Uterus (tissue), 2 donors: ENCODE measurements around the gene PLK5.

Experiments
- CTCF ChIP-seq, 4 experiments: fragments of 200-600 bp in 2 of 4; fragments of 450-650 bp in 2 of 4; sonication (generic) in 2 of 4; IDR thresholded peaks; one replicate each; pipeline ENCODE4 v1.5.1; 2016 to 2019; ENCODE audit warnings: antibody characterized with exemption in 4 of 4, mild to moderate bottlenecking in 2 of 4, moderate library complexity in 1 of 4
- POLR2A ChIP-seq, 2 donors: fragments of 450-650 bp; IDR thresholded peaks; one replicate each; pipeline ENCODE4 v1.6.1; 2016; ENCODE audit warnings: antibody characterized with exemption in 2 of 2, mild to moderate bottlenecking in 1 of 2, moderate library complexity in 1 of 2

GRCh38 chr19:1518471-1518870, 5.4 kb upstream of the PLK5 start:
- no peak for TF ChIP-seq CTCF (IDR thresholded peaks at IDR 0.05)
- TF ChIP-seq POLR2A (IDR thresholded peaks at IDR 0.05), result no peak
